A549 (cell line): ENCODE results near the gene PRPSAP1. TPM values are rescaled to one million over a fixed set of nuclear protein-coding genes. Genes with fewer than 3 reads are reported as not detected.

ENCODE experiments used
- ATAC-seq, 2 experiments: fragments of 200-7000 bp in 1 of 2; fragments of >200 bp in 1 of 2; cut with Nextera tagmentation in 1 of 2; cut with Tn5 transposase in 1 of 2; 3 replicates each; pipeline versions ENCODE4 v1.8.0 to v1.9.1; 2018 to 2020; ENCODE audit warnings: mild to moderate bottlenecking in 1 of 2, moderate library complexity in 1 of 2
- CTCF ChIA-PET: fragments of 300-600 bp; sonication (Branson Sonifier 250); formaldehyde crosslinking; extraction: SDS; loops from one replicate; lab custom pipeline; 2021; ENCODE audit warnings: antibody characterized with exemption, inconsistent platforms; lab: Yijun Ruan, JAX
- POLR2A ChIA-PET: fragments of 350-600 bp; formaldehyde crosslinking; extraction: SDS; loops from one replicate; lab custom pipeline; 2021; ENCODE audit warnings: antibody characterized with exemption, inconsistent platforms; lab: Yijun Ruan, JAX
- DNase-seq, 2 experiments: peaks; one replicate each; pipeline versions ENCODE4 v3.0.0 to v3.0.0-alpha.2; 2011 to 2016; ENCODE audit warnings: low read depth in 1 of 2, low spot score in 1 of 2
- FAIRE-seq: peaks from 2 replicates; lab custom pipeline; 2011; peaks lifted over from hg19 to GRCh38; lab: Jason Lieb, UNC
- H3K27ac ChIP-seq, 2 experiments: fragments of >200 bp; sonication (Bioruptor Twin); formaldehyde crosslinking; 3 replicates each; pipeline ENCODE4 v1.5.1; 2016 to 2017
- H3K4me1 ChIP-seq: fragments of >200 bp; sonication (Bioruptor Twin); formaldehyde crosslinking; 3 replicates; pipeline ENCODE4 v1.6.1; 2016
- H3K4me2 ChIP-seq: fragments of >200 bp; sonication (Bioruptor Twin); formaldehyde crosslinking; 3 replicates; pipeline ENCODE4 v1.6.1; 2016
- H3K4me3 ChIP-seq: fragments of >200 bp; sonication (Bioruptor Twin); formaldehyde crosslinking; 3 replicates; pipeline ENCODE4 v1.5.1; 2016
- H3K9me3 ChIP-seq: fragments of >200 bp; sonication (Bioruptor Twin); formaldehyde crosslinking; 3 replicates; pipeline ENCODE4 v1.6.1; 2016
- CBX2 ChIP-seq: fragments of 200-600 bp; sonication (generic); IDR thresholded peaks from 2 replicates; pipeline ENCODE4 v1.6.1; 2016; ENCODE audit warnings: low read depth, mild to moderate bottlenecking, borderline replicate concordance
- CHD4 ChIP-seq: fragments of 200-600 bp; sonication (generic); IDR thresholded peaks from 2 replicates; pipeline ENCODE4 v1.6.1; 2016; ENCODE audit warnings: antibody characterized with exemption, mild to moderate bottlenecking, borderline replicate concordance
- EHF ChIP-seq: fragments of 250-450 bp; sonication (Bioruptor Pico); IDR thresholded peaks from 2 replicates; pipeline ENCODE4 v1.5.0; 2020; ENCODE audit warnings: mild to moderate bottlenecking
- FOSL2 ChIP-seq, 2 experiments: fragments of 450-650 bp in 1 of 2; fragments of >200 bp in 1 of 2; sonication (Bioruptor Twin) in 1 of 2; formaldehyde crosslinking; IDR thresholded peaks; 2 replicates each; pipeline versions ENCODE4 v1.5.0 to v1.6.1; 2016 to 2020; ENCODE audit warnings: mild to moderate bottlenecking in 1 of 2, moderate library complexity in 1 of 2
- HMGXB4 ChIP-seq: fragments of 250-450 bp; sonication (Bioruptor Pico); IDR thresholded peaks from 2 replicates; pipeline ENCODE4 v1.5.0; 2021; ENCODE audit warnings: mild to moderate bottlenecking, moderate library complexity, borderline replicate concordance
- HOXB13 ChIP-seq: fragments of 250-450 bp; sonication (Bioruptor Pico); IDR thresholded peaks from 2 replicates; pipeline ENCODE4 v1.5.0; 2020; ENCODE audit warnings: low read depth, mild to moderate bottlenecking, moderate library complexity
- JUN ChIP-seq, 2 experiments: fragments of >200 bp; sonication (Bioruptor Twin); formaldehyde crosslinking; IDR thresholded peaks; 2 replicates in 1 of 2; 3 replicates in 1 of 2; pipeline ENCODE4 v1.6.1; 2016 to 2017
- MAX ChIP-seq: IDR thresholded peaks from 2 replicates; pipeline ENCODE4 v1.6.1; 2012
- MYC ChIP-seq: IDR thresholded peaks from 2 replicates; pipeline ENCODE4 v1.6.1; 2012; ENCODE audit warnings: mild to moderate bottlenecking, inconsistent platforms, low read length, improper control_type of control experiment, borderline replicate concordance
- NFE2L2 ChIP-seq: fragments of 150-350 bp; conservative IDR thresholded peaks from 2 replicates; pipeline ENCODE4 v1.6.1; 2014; ENCODE audit warnings: low read length
- NR3C1 ChIP-seq: fragments of >200 bp; sonication (Bioruptor Twin); formaldehyde crosslinking; IDR thresholded peaks from 3 replicates; pipeline ENCODE4 v1.6.1; 2017
- POLR2A ChIP-seq: IDR thresholded peaks from 2 replicates; pipeline ENCODE4 v1.6.1; 2012; ENCODE audit warnings: mild to moderate bottlenecking, low read length
- POLR2AphosphoS2 ChIP-seq: conservative IDR thresholded peaks from 2 replicates; pipeline ENCODE4 v1.6.1; 2012; ENCODE audit warnings: low read length, improper control_type of control experiment, inconsistent platforms
- RAD21 ChIP-seq, 2 experiments: fragments of >200 bp in 1 of 2; sonication (Bioruptor Twin) in 1 of 2; formaldehyde crosslinking in 1 of 2; IDR thresholded peaks in 1 of 2; conservative IDR thresholded peaks in 1 of 2; 2 replicates in 1 of 2; 3 replicates in 1 of 2; pipeline ENCODE4 v1.6.1; 2012 to 2018; ENCODE audit warnings: inconsistent platforms in 1 of 2
- TFCP2L1 ChIP-seq: fragments of 250-450 bp; sonication (Bioruptor Pico); IDR thresholded peaks from 2 replicates; pipeline ENCODE4 v1.5.0; 2021; ENCODE audit warnings: mild to moderate bottlenecking
- TP53 ChIP-seq: fragments of 250-450 bp; sonication (Bioruptor Pico); IDR thresholded peaks from 2 replicates; pipeline ENCODE4 v1.5.0; 2021; ENCODE audit warnings: mild to moderate bottlenecking, moderate library complexity
- ZFP36 ChIP-seq: fragments of 450-650 bp; IDR thresholded peaks from 2 replicates; pipeline ENCODE4 v1.6.1; 2014; ENCODE audit warnings: borderline replicate concordance; ENCODE audit not compliant: partially characterized antibody
- ZNF302 ChIP-seq: fragments of 250-450 bp; sonication (Bioruptor Pico); IDR thresholded peaks from 2 replicates; pipeline ENCODE4 v1.9.0; 2021; ENCODE audit warnings: inconsistent platforms, mild to moderate bottlenecking, moderate library complexity
- WGBS: methylation state at CpG from one replicate; pipeline ENCODE4 v1.1.6; 2017; ENCODE audit errors: missing lambda C conversion rate; 5-methylcytosine and 5-hydroxymethylcytosine counted together
- polyA plus RNA-seq, 4 experiments: library from polyadenylated mRNA; depleted of rRNA in 3 of 4; stranded (reverse); fragments of >200 nt; fragmentation: RNase III in 1 of 4; extraction: RNeasy Plus Mini Kit Qiagen cat#74134 plus additional on column Dnase treatment in 1 of 4; gene quantifications; 2 replicates in 3 of 4; 3 replicates in 1 of 4; pipeline ENCODE4 v1.2.3, GENCODE V29; 2011 to 2017
- TF ChIP-seq, protein P1 (sequence below): fragments of 150-350 bp; IDR thresholded peaks from 2 replicates; pipeline ENCODE4 v1.6.1; 2014; ENCODE audit warnings: low read depth, mild to moderate bottlenecking, low read length

PRPSAP1 gene
- polyA plus RNA-seq, 2 of the 4 experiments (the other 2 are of a cell fraction) = 63.3 to 80.9 TPM

- ATAC-seq (no peak), DNase-seq (no peak), FAIRE-seq (no peak)
- H3K4me1 ChIP-seq = peaks cover 18% of the 10 kb centered on the region
- CTCF ChIA-PET = interaction anchor here (0.5 to 19.6 kb wide), 11 partner anchors 8 to 240 kb away, joined by 3 to 755 read pairs (median 3); partner anchors contain the start of gene EXOC7
- 0 out of 2 replicates have a peak, but pooled peaks have one; percentile 22 for TF ChIP-seq TFCP2L1 (CRISPR knock-in tag)
- TF ChIP-seq POLR2AphosphoS2 = peak; percentile 71
- TF ChIP-seq, protein P1, sequence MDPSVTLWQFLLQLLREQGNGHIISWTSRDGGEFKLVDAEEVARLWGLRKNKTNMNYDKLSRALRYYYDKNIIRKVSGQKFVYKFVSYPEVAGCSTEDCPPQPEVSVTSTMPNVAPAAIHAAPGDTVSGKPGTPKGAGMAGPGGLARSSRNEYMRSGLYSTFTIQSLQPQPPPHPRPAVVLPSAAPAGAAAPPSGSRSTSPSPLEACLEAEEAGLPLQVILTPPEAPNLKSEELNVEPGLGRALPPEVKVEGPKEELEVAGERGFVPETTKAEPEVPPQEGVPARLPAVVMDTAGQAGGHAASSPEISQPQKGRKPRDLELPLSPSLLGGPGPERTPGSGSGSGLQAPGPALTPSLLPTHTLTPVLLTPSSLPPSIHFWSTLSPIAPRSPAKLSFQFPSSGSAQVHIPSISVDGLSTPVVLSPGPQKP = no peak
- POLR2A ChIA-PET = interaction anchor here (0.6 kb wide), 1 partner anchor 94 kb away, joined by 3 read pairs; no protein-coding TSS in a partner anchor
- no peak overlapping the region for H3K4me3 ChIP-seq
- WGBS = 90% methylated on average over 36 of the region's 38 CpGs
- peak overlapping the region in 1 of 2 experiments; percentile 2; a peak in 1 of 6 replicates for H3K27ac ChIP-seq
- H3K4me2 ChIP-seq = no peak overlapping the region
- H3K9me3 ChIP-seq = no peaks in the 10 kb centered on the region
Observed at GRCh38 chr17:76271669-76272540, 81.8 kb downstream of the PRPSAP1 start.

GRCh38 chr17:76270770-76271668 is 82.7 kb downstream of the PRPSAP1 start:
- ATAC-seq = no peak
- CTCF ChIA-PET = interaction anchor here (0.5 to 19.6 kb wide), 8 partner anchors 9 to 239 kb away, joined by 3 to 755 read pairs (median 4); partner anchors contain the start of gene EXOC7
- POLR2A ChIA-PET = interaction anchor here (0.6 kb wide), 1 partner anchor 93 kb away, joined by 3 read pairs; no protein-coding TSS in a partner anchor
- no peak for DNase-seq
- H3K4me3 ChIP-seq = no peak overlapping the region
- H3K4me1 ChIP-seq = peaks cover 18% of the 10 kb centered on the region
- FAIRE-seq = no peak
- no peaks in the 10 kb centered on the region for H3K9me3 ChIP-seq
- WGBS = 91% methylated on average over 14 of the region's 14 CpGs
- no peak for TF ChIP-seq EHF (CRISPR knock-in tag)
- TF ChIP-seq MAX = no peak
- no peak for TF ChIP-seq CHD4
- TF ChIP-seq TP53 (CRISPR knock-in tag) = no peak
- TF ChIP-seq MYC = no peak
- TF ChIP-seq FOSL2 (IDR thresholded peaks at IDR 0.05) = no peak
- TF ChIP-seq FOSL2 (CRISPR knock-in tag; IDR thresholded peaks at IDR 0.05) = no peak
- TF ChIP-seq NFE2L2 = no peak
- no peak for TF ChIP-seq NR3C1
- TF ChIP-seq JUN (IDR thresholded peaks at IDR 0.05) = no peak
- TF ChIP-seq ZNF302 (CRISPR knock-in tag) = no peak
- no peak for TF ChIP-seq POLR2AphosphoS2
- H3K27ac ChIP-seq = no peak overlapping the region
- no peak overlapping the region for H3K4me2 ChIP-seq

DNA sequence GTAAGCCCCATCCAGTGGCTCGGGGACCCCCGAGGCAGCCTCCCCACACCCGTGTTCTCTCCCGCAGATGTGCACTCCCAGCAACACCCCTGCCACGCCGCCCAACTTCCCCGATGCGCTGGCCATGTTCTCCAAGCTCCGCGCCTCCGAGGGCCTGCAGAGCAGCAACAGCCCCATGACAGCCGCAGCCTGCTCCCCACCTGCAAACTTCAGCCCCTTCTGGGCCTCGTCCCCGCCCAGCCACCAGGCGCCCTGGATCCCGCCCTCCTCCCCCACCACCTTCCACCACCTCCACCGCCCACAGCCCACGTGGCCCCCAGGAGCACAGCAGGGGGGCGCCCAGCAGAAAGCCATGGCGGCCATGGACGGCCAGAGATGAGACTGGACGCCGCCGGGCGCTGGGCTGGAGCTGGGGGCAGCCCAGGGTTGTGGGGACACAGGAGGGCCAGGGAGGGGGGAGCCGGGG is 83.6 kb downstream of the PRPSAP1 start:
- H3K4me2 ChIP-seq = no peak overlapping the region
- no peak overlapping the region for H3K4me3 ChIP-seq
- ChIA-PET CTCF (interaction anchor here (0.6 to 19.6 kb wide), 6 partner anchors 10 to 264 kb away, joined by 3 to 755 read pairs (median 6); partner anchors contain the start of gene EXOC7), POLR2A (interaction anchor here (0.6 kb wide), 1 partner anchor 142 kb away, joined by 3 read pairs; no protein-coding TSS in a partner anchor)
- FAIRE-seq (no peak), DNase-seq (no peak), ATAC-seq (no peak)
- TF ChIP-seq CBX2 (no peak), RAD21 (conservative IDR thresholded peaks at IDR 0.05 in 1 of 2, IDR thresholded peaks at IDR 0.05 in 1 of 2) (no peak), HMGXB4 (CRISPR knock-in tag) (no peak), POLR2A (no peak), HOXB13 (CRISPR knock-in tag) (no peak), ZFP36 (no peak)
- no peak overlapping the region for H3K27ac ChIP-seq
- 92% methylated on average over 11 of the region's 26 CpGs for whole genome bisulfite sequencing
- peaks cover 18% of the 10 kb centered on the region for H3K4me1 ChIP-seq
- no peaks in the 10 kb centered on the region for H3K9me3 ChIP-seq
